Measurements from ENCODE around the gene TENT4B.

DNA sequence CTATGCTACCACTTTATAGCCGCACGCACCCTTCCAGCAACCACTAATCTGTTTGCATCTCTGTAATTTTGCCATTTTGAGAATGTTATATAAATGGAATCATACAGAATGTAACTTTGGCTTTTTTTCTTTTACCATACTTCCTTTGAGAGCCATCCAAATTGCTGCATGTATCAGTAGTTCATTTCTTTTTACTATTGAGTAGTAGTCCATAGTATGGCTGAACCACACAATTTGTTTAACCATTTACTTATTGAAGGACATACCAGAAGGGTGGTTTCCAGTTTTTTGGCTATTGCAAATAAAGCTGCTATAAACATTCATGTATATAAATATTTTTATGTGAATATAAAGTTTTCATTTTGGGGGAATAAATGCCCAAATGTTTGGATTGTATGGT lies 8.8 kb downstream of the TENT4B start:
- TF ChIP-seq CTCF (conservative IDR thresholded peaks at IDR 0.05), result no peak
- no peak for TF ChIP-seq ZFX (IDR thresholded peaks at IDR 0.05)

Data from C4-2B (cell line).